Measurements from ENCODE around the gene CPN1.
"Not testable (repeated sequence)": the region's sequence is repeated elsewhere in the genome, so short reads cannot be mapped to it uniquely, and the experiment has no call there.

The CPN1 gene

DNA sequence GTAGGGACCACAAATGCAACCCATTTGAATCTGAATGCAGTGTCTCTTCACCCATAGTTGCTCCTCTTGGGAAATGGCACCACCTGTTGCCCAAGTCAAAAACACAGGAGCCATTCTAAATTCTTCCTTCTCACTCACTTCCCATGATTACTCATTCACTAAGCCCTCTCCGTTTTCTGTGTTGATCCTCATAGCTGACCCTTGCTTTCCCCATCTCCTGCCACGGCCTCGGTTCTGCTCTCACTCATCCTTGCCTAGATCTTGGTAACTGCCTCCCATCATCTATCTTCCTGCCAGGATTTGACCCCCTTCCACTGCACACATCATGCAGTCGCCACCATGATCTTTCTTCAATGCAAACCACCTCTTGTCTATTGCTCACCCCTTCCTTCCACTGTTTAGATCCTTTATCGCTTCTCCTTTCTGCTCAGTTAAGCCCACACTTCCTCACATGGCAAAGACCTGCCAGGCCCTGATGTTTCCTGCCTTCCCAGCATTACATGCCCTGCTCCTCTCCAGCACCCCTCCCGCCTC, 19.0 kb upstream of the CPN1 start:
- no peak for TF ChIP-seq FOXP2 (optimal IDR thresholded peaks at IDR 0.05; ENCODE audit: control extremely low read depth, extremely low read length, insufficient read depth)
- no peak for TF ChIP-seq POLR2AphosphoS5 (IDR thresholded peaks at IDR 0.05; ENCODE audit: borderline replicate concordance, low read depth, low read length)
- no peak for TF ChIP-seq EZH2 (IDR thresholded peaks at IDR 0.05)
- Histone ChIP-seq H3K4me3 (no peak overlapping the region), H3K36me3 (ENCODE audit: insufficient read depth, low read length) (no peaks in the 10 kb centered on the region), H3K9me3 (ENCODE audit: low read depth, low read length) (no peaks in the 10 kb centered on the region), H3K9ac (ENCODE audit: insufficient read length) (no peak overlapping the region), H3K27ac (no peak overlapping the region)
- no peak for DNase-seq (ENCODE audit: low read depth, low spot score)

DNA sequence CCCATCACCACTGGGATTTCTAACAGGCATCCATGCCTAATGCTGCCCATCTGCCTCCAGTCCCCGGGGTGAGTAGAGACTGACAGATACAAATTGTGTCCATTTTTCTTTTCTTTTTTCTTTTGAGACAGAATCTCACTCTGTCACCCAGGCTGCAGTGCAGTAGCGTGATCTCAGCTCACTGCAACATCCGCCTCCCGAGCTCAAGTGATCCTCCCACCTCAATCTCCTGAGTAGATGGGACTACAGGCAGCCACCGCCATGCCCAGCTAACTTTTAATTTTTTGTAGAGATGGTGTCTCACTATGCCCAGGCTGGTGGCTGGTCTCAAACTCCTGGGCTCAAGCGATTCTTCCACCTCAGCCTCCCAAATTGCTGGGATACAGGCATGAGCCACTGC, 7.6 kb upstream of the CPN1 start:
- DNase-seq (ENCODE audit: low read depth, low spot score), result no peak
- TF ChIP-seq EZH2 (IDR thresholded peaks at IDR 0.05) (no peak), POLR2AphosphoS5 (IDR thresholded peaks at IDR 0.05; ENCODE audit: borderline replicate concordance, low read depth, low read length) (no peak), FOXP2 (optimal IDR thresholded peaks at IDR 0.05; ENCODE audit: control extremely low read depth, extremely low read length, insufficient read depth) (no peak)
- Histone ChIP-seq H3K27ac (no peak overlapping the region), H3K9me3 (ENCODE audit: low read depth, low read length) (no peaks in the 10 kb centered on the region), H3K4me3 (no peak overlapping the region), H3K36me3 (ENCODE audit: insufficient read depth, low read length) (no peaks in the 10 kb centered on the region), H3K9ac (ENCODE audit: insufficient read length) (no peak overlapping the region)

DNA sequence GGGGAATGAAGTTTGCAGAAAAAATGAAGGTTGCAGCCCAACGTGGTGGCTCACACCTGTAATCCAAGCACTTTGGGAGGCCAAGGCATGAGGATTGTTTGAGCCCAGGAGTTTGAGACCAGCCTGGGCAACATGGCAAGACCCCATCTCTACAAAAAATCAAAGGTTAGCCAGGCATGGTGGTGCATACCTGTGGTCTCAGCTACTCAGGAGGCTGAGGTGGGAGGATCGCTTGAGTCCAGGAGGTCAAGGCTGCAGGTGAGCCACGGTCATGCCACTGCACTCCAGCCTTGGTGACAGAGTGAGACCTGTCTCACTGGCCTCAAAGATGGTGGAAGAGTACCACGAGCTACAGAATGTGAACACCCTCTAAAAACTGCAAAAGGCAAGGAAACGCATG, 5.0 kb upstream of the CPN1 start:
- not testable (repeated sequence) for H3K27ac ChIP-seq; H3K9ac ChIP-seq (ENCODE audit: insufficient read length); DNase-seq (ENCODE audit: low read depth, low spot score); H3K9me3 ChIP-seq (ENCODE audit: low read depth, low read length); H3K4me3 ChIP-seq; H3K36me3 ChIP-seq (ENCODE audit: insufficient read depth, low read length)

DNA sequence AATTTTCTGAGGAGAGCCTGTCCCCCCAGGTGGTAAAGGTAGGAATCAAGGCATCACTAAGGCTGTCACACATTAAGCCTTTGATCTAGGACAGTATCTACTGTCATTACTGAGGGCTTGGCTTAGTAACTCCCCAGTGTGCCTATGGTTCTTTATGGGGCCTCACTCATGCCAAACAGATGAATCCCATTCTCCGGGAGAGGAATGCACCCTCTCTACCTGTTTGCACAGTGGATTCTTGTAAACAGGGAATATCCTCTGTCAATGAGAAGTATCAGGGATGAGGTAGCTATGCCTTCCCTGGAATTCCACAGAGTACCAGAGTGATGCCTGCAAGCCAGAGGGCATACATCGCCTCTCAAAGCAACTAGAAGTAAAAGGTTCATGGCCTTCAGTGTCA, 3.9 kb upstream of the CPN1 start:
- no peak for DNase-seq (ENCODE audit: low read depth, low spot score)
- H3K36me3 ChIP-seq (ENCODE audit: insufficient read depth, low read length), result no peaks in the 10 kb centered on the region
- H3K4me3 ChIP-seq, result no peak overlapping the region
- no peak overlapping the region for H3K9ac ChIP-seq (ENCODE audit: insufficient read length)
- no peaks in the 10 kb centered on the region for H3K9me3 ChIP-seq (ENCODE audit: low read depth, low read length)
- no peak overlapping the region for H3K27ac ChIP-seq
- TF ChIP-seq EZH2 (IDR thresholded peaks at IDR 0.05) (no peak), POLR2AphosphoS5 (IDR thresholded peaks at IDR 0.05; ENCODE audit: borderline replicate concordance, low read depth, low read length) (no peak), FOXP2 (optimal IDR thresholded peaks at IDR 0.05; ENCODE audit: control extremely low read depth, extremely low read length, insufficient read depth) (no peak)

DNA sequence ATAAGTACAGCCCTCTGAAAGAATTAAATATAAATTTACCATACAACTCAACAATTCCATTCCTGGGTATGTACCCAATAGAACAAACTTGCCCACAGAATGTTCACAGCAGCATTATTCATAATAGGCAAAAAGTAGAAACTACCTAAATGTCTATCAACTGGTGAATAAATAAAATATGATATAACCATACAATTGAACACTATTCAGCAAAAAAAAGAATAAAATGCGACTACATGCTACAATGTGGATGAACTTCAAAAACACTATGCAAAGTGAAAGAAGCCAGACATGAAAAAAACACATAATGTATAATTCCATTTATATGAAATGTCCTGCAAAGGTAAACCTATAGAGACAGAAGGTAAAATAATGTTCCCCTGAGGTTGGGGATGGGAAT, 2.0 kb upstream of the CPN1 start:
- no peak overlapping the region for H3K4me3 ChIP-seq
- no peak overlapping the region for H3K27ac ChIP-seq
- no peak for DNase-seq (ENCODE audit: low read depth, low spot score)
- no peak overlapping the region for H3K9ac ChIP-seq (ENCODE audit: insufficient read length)
- no peaks in the 10 kb centered on the region for H3K36me3 ChIP-seq (ENCODE audit: insufficient read depth, low read length)
- H3K9me3 ChIP-seq (ENCODE audit: low read depth, low read length), result no peaks in the 10 kb centered on the region
- no peak for TF ChIP-seq FOXP2 (optimal IDR thresholded peaks at IDR 0.05; ENCODE audit: control extremely low read depth, extremely low read length, insufficient read depth)

DNA sequence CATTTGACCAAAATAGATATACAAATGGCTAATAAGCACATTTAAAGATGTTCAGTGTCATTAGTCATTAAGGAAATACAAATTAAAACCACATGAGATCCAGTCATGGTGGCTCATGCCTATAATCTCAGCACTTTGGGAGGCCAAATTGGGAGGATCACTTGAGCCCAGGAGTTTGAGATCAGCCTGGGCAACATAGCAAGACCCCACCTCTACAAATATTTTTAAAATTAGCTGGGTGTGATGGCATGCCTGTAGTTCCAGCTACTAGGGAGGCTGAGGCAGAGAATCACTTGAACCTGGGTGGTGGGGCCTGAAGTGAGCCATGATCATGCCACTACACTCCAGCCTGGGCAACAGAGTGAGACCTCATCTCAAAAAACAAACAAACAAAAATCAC, 607 bp upstream of the CPN1 start:
- H3K9me3 ChIP-seq (ENCODE audit: low read depth, low read length); H3K4me3 ChIP-seq; H3K27ac ChIP-seq; DNase-seq (ENCODE audit: low read depth, low spot score); H3K36me3 ChIP-seq (ENCODE audit: insufficient read depth, low read length); H3K9ac ChIP-seq (ENCODE audit: insufficient read length): not testable (repeated sequence)

DNA sequence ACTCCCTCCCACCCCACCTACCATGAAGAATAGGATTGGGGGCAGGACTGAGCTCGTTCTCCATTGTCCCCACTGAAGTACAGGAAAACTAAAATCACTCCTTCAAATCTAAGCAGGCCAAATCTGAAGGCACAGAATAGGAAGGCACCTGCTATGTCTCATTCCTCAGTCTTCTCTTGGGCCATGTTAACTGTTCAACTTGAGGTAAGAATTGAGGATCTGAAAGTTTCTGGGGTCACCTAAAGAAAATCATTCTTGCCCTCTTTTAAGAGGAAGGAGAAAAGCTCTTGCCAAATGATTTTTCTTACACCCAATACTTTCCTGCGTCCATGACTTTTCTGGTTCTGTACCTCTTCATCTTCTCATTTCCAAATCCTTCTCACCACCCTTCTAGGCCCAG, 4.9 kb downstream of the CPN1 start:
- Histone ChIP-seq H3K4me3 (no peak overlapping the region), H3K9me3 (ENCODE audit: low read depth, low read length) (no peaks in the 10 kb centered on the region), H3K27ac (no peak overlapping the region), H3K9ac (ENCODE audit: insufficient read length) (no peak overlapping the region), H3K36me3 (ENCODE audit: insufficient read depth, low read length) (no peaks in the 10 kb centered on the region)
- no peak for TF ChIP-seq EZH2 (IDR thresholded peaks at IDR 0.05)
- TF ChIP-seq FOXP2 (optimal IDR thresholded peaks at IDR 0.05; ENCODE audit: control extremely low read depth, extremely low read length, insufficient read depth), result no peak
- no peak for TF ChIP-seq POLR2AphosphoS5 (IDR thresholded peaks at IDR 0.05; ENCODE audit: borderline replicate concordance, low read depth, low read length)
- no peak for DNase-seq (ENCODE audit: low read depth, low spot score)

DNA sequence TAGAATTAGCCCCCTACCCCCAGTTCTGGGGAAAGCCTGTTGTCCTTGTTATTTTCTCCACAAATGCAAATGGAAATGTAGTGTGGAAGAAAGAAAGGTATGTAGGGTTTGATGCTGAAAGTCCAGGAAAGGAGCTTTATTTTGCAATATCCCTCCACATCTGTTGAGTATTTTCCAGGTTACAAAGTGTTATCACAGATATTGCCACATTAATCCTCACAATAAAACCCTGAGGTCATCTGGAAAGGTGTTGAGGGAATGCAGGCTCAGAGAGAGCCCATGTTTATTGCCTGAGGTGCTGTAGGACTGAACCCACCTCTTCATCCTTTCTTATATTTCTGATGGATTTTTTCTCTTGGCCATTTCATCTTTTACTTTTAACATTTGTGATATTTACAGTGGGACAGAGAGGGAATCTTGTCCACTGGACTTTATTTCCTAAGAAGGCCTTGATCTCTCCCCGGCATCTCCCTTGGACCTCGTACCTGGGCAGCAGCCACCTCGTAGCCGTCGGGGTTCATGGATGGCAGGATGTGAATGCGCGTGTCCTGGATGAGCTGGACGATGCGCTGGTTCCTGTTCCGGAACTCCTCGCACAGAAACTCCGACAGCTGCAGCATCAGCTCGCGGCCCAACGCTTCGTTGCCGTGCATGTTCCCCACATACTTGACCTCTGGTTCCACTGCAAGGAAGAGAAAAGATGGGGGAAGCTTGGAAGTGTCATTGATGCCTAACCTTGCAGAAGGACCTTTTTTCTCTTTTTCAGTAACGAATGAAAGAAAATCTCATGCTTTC, 6.0 kb downstream of the CPN1 start:
- TF ChIP-seq FOXP2 (optimal IDR thresholded peaks at IDR 0.05; ENCODE audit: control extremely low read depth, extremely low read length, insufficient read depth) (no peak), EZH2 (IDR thresholded peaks at IDR 0.05) (no peak), POLR2AphosphoS5 (IDR thresholded peaks at IDR 0.05; ENCODE audit: borderline replicate concordance, low read depth, low read length) (no peak)
- no peak for DNase-seq (ENCODE audit: low read depth, low spot score)

DNA sequence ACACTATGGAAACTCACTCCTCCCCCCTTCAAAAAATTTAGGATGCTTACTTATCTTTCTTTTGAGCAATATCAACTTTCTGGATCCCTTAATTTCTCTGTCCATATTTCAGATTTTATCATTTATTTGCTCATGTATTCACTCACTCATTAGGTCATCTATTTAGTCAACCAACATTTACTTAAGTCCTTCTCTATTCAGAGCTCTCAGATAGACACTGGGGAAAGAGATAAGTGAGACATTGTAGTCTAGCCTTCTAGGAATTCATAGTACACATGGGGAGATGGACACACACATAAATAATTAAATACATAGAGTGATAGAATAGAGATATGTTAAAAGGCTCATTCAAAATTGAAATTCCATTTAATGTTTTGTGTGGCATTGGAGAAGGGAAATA, 9.2 kb downstream of the CPN1 start:
- H3K36me3 ChIP-seq (ENCODE audit: insufficient read depth, low read length), result no peaks in the 10 kb centered on the region
- no peak overlapping the region for H3K9ac ChIP-seq (ENCODE audit: insufficient read length)
- no peak for TF ChIP-seq POLR2AphosphoS5 (IDR thresholded peaks at IDR 0.05; ENCODE audit: borderline replicate concordance, low read depth, low read length)
- no peak for TF ChIP-seq FOXP2 (optimal IDR thresholded peaks at IDR 0.05; ENCODE audit: control extremely low read depth, extremely low read length, insufficient read depth)
- TF ChIP-seq EZH2 (IDR thresholded peaks at IDR 0.05), result no peak
- H3K27ac ChIP-seq, result no peak overlapping the region
- DNase-seq (ENCODE audit: low read depth, low spot score), result no peak
- no peaks in the 10 kb centered on the region for H3K9me3 ChIP-seq (ENCODE audit: low read depth, low read length)
- H3K4me3 ChIP-seq, result no peak overlapping the region

More for the DNA sequence above, 6.0 kb downstream of the CPN1 start:
- Histone ChIP-seq H3K9me3 (ENCODE audit: low read depth, low read length) (no peaks in the 10 kb centered on the region), H3K36me3 (ENCODE audit: insufficient read depth, low read length) (no peaks in the 10 kb centered on the region), H3K27ac (no peak overlapping the region), H3K4me3 (no peak overlapping the region), H3K9ac (ENCODE audit: insufficient read length) (no peak overlapping the region)

Data from SK-N-MC (cell line).